ENCODE results near the gene CEP89. TPM values are rescaled to one million over a fixed set of nuclear protein-coding genes. Genes with fewer than 3 reads are reported as not detected.

The CEP89 gene
- total and polyA plus RNA-seq, 7 donors: 3.7 to 17.5 (median 11.1) TPM

DNA sequence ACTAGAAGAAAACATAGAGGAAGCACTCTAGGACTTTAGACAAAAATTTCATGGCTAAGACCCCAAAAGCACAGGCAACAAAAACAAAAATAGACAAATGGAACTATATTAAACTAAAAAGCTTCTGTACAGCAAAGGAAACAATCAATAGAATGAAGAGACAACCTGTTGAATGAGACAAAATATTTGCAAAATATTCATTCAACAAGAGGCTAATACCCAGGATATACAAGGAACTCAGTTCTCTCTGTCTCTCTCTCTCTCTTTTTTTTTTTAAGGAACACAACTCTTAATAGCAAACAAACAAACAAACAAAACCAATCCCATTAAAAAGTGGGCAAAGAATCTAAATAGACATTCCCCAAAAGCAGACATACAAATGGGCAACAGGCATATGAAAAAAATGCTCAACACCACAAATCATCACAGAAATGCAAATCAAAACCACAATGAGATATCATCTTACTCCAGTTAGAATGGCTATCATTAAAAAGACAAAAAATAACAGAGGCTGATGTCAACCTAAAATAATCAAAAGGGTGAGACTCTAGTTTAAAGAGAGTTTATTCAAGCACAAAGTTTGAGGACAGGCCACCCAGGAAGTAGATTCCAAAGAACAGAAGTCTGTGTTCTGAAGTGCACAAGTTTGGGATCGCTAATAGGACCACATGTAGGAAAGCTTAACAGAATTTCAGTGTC is 75.1 kb downstream of the CEP89 start:
- intact Hi-C loops (cut with DNase I): no loop called here

DNA sequence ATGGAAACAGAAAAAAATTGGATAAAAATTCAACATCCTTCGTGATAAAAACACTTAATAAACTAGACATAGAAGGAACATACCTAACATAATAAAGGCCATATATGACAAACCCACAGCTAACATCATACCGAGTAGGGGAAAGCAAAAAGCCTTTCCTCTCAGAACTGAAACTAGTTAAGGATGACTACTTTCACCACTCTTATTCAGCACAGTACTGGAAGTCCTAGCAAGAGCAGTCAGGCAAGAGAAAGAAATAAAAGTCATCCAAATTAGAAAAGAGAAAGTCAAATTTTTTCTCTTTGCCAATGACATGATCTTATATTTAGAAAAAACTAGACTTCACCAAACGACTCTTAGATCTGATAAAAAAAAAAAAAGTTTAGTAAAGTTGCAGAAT is 76.4 kb downstream of the CEP89 start:
- Histone ChIP-seq H3K9me3 (peaks cover 0 to 12% (median 3%) of the 10 kb centered on the region in 4 donors), H3K36me3 (peaks cover 8 to 63% (median 21%) of the 10 kb centered on the region in 4 donors), H3K4me1 (no peaks in the 10 kb centered on the region)

More for the DNA sequence above, 75.1 kb downstream of the CEP89 start:
- no peak for DNase-seq
- Histone ChIP-seq H3K4me3 (no peak overlapping the region), H3K27me3 (no peaks in the 10 kb centered on the region), H3K9me3 (peaks cover 0 to 12% (median 3%) of the 10 kb centered on the region in 4 donors), H3K4me1 (no peaks in the 10 kb centered on the region), H3K27ac (no peak overlapping the region), H3K36me3 (peaks cover 8 to 65% (median 19%) of the 10 kb centered on the region in 4 donors)
- 95 to 99% methylated on average over 1 of the region's 1 CpG for WGBS, 2 donors
- no peak for TF ChIP-seq POLR2AphosphoS5 (IDR thresholded peaks at IDR 0.05)
- TF ChIP-seq POLR2A (IDR thresholded peaks at IDR 0.05): no peak
- TF ChIP-seq, protein P1, sequence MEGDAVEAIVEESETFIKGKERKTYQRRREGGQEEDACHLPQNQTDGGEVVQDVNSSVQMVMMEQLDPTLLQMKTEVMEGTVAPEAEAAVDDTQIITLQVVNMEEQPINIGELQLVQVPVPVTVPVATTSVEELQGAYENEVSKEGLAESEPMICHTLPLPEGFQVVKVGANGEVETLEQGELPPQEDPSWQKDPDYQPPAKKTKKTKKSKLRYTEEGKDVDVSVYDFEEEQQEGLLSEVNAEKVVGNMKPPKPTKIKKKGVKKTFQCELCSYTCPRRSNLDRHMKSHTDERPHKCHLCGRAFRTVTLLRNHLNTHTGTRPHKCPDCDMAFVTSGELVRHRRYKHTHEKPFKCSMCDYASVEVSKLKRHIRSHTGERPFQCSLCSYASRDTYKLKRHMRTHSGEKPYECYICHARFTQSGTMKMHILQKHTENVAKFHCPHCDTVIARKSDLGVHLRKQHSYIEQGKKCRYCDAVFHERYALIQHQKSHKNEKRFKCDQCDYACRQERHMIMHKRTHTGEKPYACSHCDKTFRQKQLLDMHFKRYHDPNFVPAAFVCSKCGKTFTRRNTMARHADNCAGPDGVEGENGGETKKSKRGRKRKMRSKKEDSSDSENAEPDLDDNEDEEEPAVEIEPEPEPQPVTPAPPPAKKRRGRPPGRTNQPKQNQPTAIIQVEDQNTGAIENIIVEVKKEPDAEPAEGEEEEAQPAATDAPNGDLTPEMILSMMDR (IDR thresholded peaks at IDR 0.05): no peak
- TF ChIP-seq EP300 (IDR thresholded peaks at IDR 0.05): no peak

DNA sequence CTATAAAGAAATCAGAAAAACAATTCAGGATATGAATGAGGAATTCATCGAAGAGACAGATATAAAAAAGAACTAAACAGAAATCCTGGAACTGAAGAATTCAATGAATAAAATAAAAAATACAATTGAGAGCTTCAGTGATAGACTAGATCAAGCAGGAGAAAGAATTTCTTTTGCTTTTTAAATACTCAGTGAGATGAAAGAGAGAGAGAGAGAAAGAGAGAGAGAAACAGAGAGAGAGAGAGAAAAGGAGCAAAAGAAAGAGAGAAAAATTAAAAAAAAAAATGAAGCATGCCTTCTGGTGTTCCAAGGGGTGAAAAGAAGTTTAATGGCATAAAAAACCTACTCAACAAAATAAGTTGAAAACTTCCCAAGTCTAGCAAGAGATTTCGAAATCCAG is 80.1 kb downstream of the CEP89 start:
- WGBS, 2 donors: 94 to 96% methylated on average over 2 of the region's 2 CpGs
- no peaks in the 10 kb centered on the region for H3K27me3 ChIP-seq
- H3K9me3 ChIP-seq: peaks cover 0 to 12% (median 3%) of the 10 kb centered on the region in 4 donors
- H3K36me3 ChIP-seq: peaks cover 0 to 57% (median 15%) of the 10 kb centered on the region in 4 donors
- DNase-seq: no peak
- H3K27ac ChIP-seq: no peak overlapping the region
- no peak overlapping the region for H3K4me3 ChIP-seq
- intact Hi-C loops (cut with DNase I): no loop called here
- TF ChIP-seq POLR2AphosphoS5 (IDR thresholded peaks at IDR 0.05): no peak
- TF ChIP-seq, protein P1 (IDR thresholded peaks at IDR 0.05): no peak
- TF ChIP-seq EP300 (IDR thresholded peaks at IDR 0.05): no peak
- TF ChIP-seq POLR2A (IDR thresholded peaks at IDR 0.05): no peak
- H3K4me1 ChIP-seq: no peaks in the 10 kb centered on the region

More for the DNA sequence above, 76.4 kb downstream of the CEP89 start:
- H3K27ac ChIP-seq: no peak overlapping the region
- no peaks in the 10 kb centered on the region for H3K27me3 ChIP-seq
- H3K4me3 ChIP-seq: no peak overlapping the region
- DNase-seq: no peak
- intact Hi-C loops (cut with DNase I): no loop called here
- WGBS, 2 donors: 82 to 88% methylated on average over 3 of the region's 3 CpGs
- TF ChIP-seq, protein P1 (IDR thresholded peaks at IDR 0.05): no peak
- TF ChIP-seq EP300 (IDR thresholded peaks at IDR 0.05): no peak
- TF ChIP-seq POLR2AphosphoS5 (IDR thresholded peaks at IDR 0.05): no peak
- no peak for TF ChIP-seq POLR2A (IDR thresholded peaks at IDR 0.05)

DNA sequence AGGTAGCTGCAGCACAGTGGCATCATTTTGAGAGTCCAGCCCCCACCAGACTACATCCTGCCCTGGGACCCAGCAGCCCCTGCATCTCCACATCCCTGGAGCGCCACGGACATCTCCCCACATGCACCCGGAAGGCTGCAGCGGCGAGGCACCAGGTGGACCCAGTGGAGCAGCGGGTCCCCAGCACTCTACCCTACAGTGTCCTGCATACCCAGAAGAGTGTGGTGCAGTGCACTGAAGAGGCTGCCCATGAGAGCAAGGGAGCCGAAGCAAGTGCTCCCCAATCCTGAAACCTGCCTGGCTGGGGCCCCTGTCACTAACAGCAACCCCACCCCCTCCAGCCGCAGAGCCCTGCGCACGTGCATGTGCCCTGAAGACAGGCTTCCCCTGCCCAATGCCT is 80.9 kb downstream of the CEP89 start:
- intact Hi-C loops (cut with DNase I): no loop called here
- Histone ChIP-seq H3K27ac (no peak overlapping the region), H3K4me3 (no peak overlapping the region), H3K9me3 (peaks cover 0 to 12% (median 3%) of the 10 kb centered on the region in 4 donors), H3K27me3 (no peaks in the 10 kb centered on the region), H3K4me1 (no peaks in the 10 kb centered on the region), H3K36me3 (peaks cover 0 to 58% (median 15%) of the 10 kb centered on the region in 4 donors)
- DNase-seq: no peak
- 98 to 99% methylated on average over 10 of the region's 10 CpGs for WGBS, 2 donors
- TF ChIP-seq POLR2A (IDR thresholded peaks at IDR 0.05): no peak
- TF ChIP-seq, protein P1 (IDR thresholded peaks at IDR 0.05): no peak
